H9 (cell line): ENCODE results near the gene PTPN3. TPM values are rescaled to one million over a fixed set of nuclear protein-coding genes. Genes with fewer than 3 reads are reported as not detected.

Experiments used
- DNase-seq: peaks from one replicate; pipeline ENCODE4 v3.0.0-alpha.2; 2017
- H2AFZ ChIP-seq: one replicate; pipeline ENCODE4 v1.6.1; 2013; ENCODE audit warnings: mild to moderate bottlenecking, low read length, control low read depth, moderate library complexity
- H2AK5ac ChIP-seq: 2 replicates; pipeline ENCODE4 v1.6.1; 2013; ENCODE audit warnings: low read length, control low read depth, mixed read lengths; ENCODE audit not compliant: insufficient read length
- H2BK120ac ChIP-seq: one replicate; pipeline ENCODE4 v1.6.1; 2013; ENCODE audit warnings: low read depth, mild to moderate bottlenecking, low read length, control low read depth, inconsistent platforms; ENCODE audit not compliant: poor library complexity, severe bottlenecking
- H2BK12ac ChIP-seq: 2 replicates; pipeline ENCODE4 v1.6.1; 2013; ENCODE audit warnings: low read length, control low read depth, mixed read lengths, low read depth; ENCODE audit not compliant: insufficient read length
- H2BK15ac ChIP-seq: 2 replicates; pipeline ENCODE4 v1.6.1; 2013; ENCODE audit warnings: low read depth, low read length, control low read depth
- H2BK20ac ChIP-seq: one replicate; pipeline ENCODE4 v1.6.1; 2013; ENCODE audit warnings: low read depth, mild to moderate bottlenecking, low read length, control low read depth, inconsistent platforms; ENCODE audit not compliant: poor library complexity, severe bottlenecking
- H2BK5ac ChIP-seq: 2 replicates; pipeline ENCODE4 v1.6.1; 2013; ENCODE audit warnings: low read length, control low read depth, mixed read lengths; ENCODE audit not compliant: insufficient read length
- H3K14ac ChIP-seq: 2 replicates; pipeline ENCODE4 v1.6.1; 2013; ENCODE audit warnings: low read length, control low read depth; ENCODE audit not compliant: insufficient read depth
- H3K18ac ChIP-seq: 2 replicates; pipeline ENCODE4 v1.6.1; 2013; ENCODE audit warnings: low read depth, mild to moderate bottlenecking, mixed read lengths, low read length, control low read depth; ENCODE audit not compliant: insufficient read length
- H3K23ac ChIP-seq: 2 replicates; pipeline ENCODE4 v1.6.1; 2013; ENCODE audit warnings: low read length, control low read depth, mixed read lengths, low read depth; ENCODE audit not compliant: insufficient read length
- H3K23me2 ChIP-seq: 2 replicates; pipeline ENCODE4 v1.6.1; 2013; ENCODE audit warnings: low read depth, mild to moderate bottlenecking, mixed read lengths, low read length, control low read depth; ENCODE audit not compliant: insufficient read length, poor library complexity, severe bottlenecking
- H3K27ac ChIP-seq: 2 replicates; pipeline ENCODE4 v1.5.1; 2013; ENCODE audit warnings: low read length, control low read depth, mixed read lengths, low read depth; ENCODE audit not compliant: insufficient read length
- H3K27me3 ChIP-seq: 2 replicates; pipeline ENCODE4 v1.6.1; 2013; ENCODE audit warnings: low read length, control low read depth, inconsistent platforms; ENCODE audit not compliant: insufficient read depth
- H3K4ac ChIP-seq: 2 replicates; pipeline ENCODE4 v1.6.1; 2013; ENCODE audit warnings: low read depth, mild to moderate bottlenecking, control low read depth, inconsistent platforms, low read length, moderate library complexity
- H3K4me1 ChIP-seq: 2 replicates; pipeline ENCODE4 v1.6.1; 2013; ENCODE audit warnings: low read length, control low read depth, inconsistent platforms; ENCODE audit not compliant: insufficient read depth
- H3K4me2 ChIP-seq: 2 replicates; pipeline ENCODE4 v1.6.1; 2013; ENCODE audit warnings: low read length, control low read depth, mixed read lengths; ENCODE audit not compliant: insufficient read length, insufficient read depth
- H3K56ac ChIP-seq: 2 replicates; pipeline ENCODE4 v1.6.1; 2013; ENCODE audit warnings: low read depth, mild to moderate bottlenecking, mixed read lengths, low read length, control low read depth; ENCODE audit not compliant: insufficient read length
- H3K79me1 ChIP-seq: 2 replicates; pipeline ENCODE4 v1.6.1; 2013; ENCODE audit warnings: low read depth, mild to moderate bottlenecking, moderate library complexity, low read length, control low read depth, inconsistent platforms; ENCODE audit not compliant: insufficient read depth, poor library complexity, severe bottlenecking
- H3K79me2 ChIP-seq: 2 replicates; pipeline ENCODE4 v1.6.1; 2013; ENCODE audit warnings: low read length, control low read depth, inconsistent platforms; ENCODE audit not compliant: insufficient read depth
- H3K9ac ChIP-seq: 2 replicates; pipeline ENCODE4 v1.6.1; 2013; ENCODE audit warnings: low read length, control low read depth, mixed read lengths; ENCODE audit not compliant: insufficient read length; ENCODE audit errors: extremely low read depth
- H3K9me3 ChIP-seq: one replicate; pipeline ENCODE4 v1.6.1; 2013; ENCODE audit warnings: low read depth, low read length, inconsistent platforms; ENCODE audit not compliant: control insufficient read depth
- H3T11ph ChIP-seq: one replicate; pipeline ENCODE4 v1.6.1; 2013; ENCODE audit warnings: mild to moderate bottlenecking, low read length, control low read depth, inconsistent platforms
- H4K20me1 ChIP-seq: one replicate; pipeline ENCODE4 v1.6.1; 2013; ENCODE audit not compliant: control insufficient read depth, insufficient read length, insufficient read depth
- H4K5ac ChIP-seq: 2 replicates; pipeline ENCODE4 v1.6.1; 2013; ENCODE audit warnings: low read depth, mild to moderate bottlenecking, mixed read lengths, low read length, control low read depth; ENCODE audit not compliant: insufficient read length
- H4K8ac ChIP-seq: replicated peaks from 2 replicates; pipeline ENCODE4 v1.6.1; 2013; ENCODE audit warnings: low read length, control low read depth, mixed read lengths, low read depth; ENCODE audit not compliant: insufficient read length
- H4K91ac ChIP-seq: 2 replicates; pipeline ENCODE4 v1.6.1; 2013; ENCODE audit warnings: low read depth, mild to moderate bottlenecking, moderate library complexity, mixed read lengths, low read length, control low read depth; ENCODE audit not compliant: insufficient read length
- H3K27ac Mint-ChIP-seq, 3 experiments: 2 replicates in 2 of 3; 3 replicates in 1 of 3; pipeline ENCODE4 v1.8.0; 2020 to 2021; ENCODE audit warnings: mixed read lengths in 3 of 3, mild to moderate bottlenecking in 1 of 3, moderate library complexity in 1 of 3
- H3K27me3 Mint-ChIP-seq: 2 replicates; pipeline ENCODE4 v1.8.0; 2021; ENCODE audit warnings: low read depth, mild to moderate bottlenecking, moderate library complexity, mixed read lengths
- H3K36me3 Mint-ChIP-seq, 3 experiments: 2 replicates in 2 of 3; 3 replicates in 1 of 3; pipeline ENCODE4 v1.8.0; 2020 to 2021; ENCODE audit warnings: low read depth in 3 of 3, mixed read lengths in 3 of 3; ENCODE audit not compliant: insufficient read depth in 1 of 3
- H3K4me1 Mint-ChIP-seq, 2 experiments: 2 replicates each; pipeline ENCODE4 v1.8.0; 2020; ENCODE audit warnings: mixed read lengths in 2 of 2
- H3K4me3 Mint-ChIP-seq, 2 experiments: 2 replicates in 1 of 2; 3 replicates in 1 of 2; pipeline ENCODE4 v1.8.0; 2020 to 2021; ENCODE audit warnings: mild to moderate bottlenecking in 2 of 2, mixed read lengths in 2 of 2, moderate library complexity in 1 of 2
- H3K9me3 Mint-ChIP-seq, 2 experiments: 2 replicates in 1 of 2; 3 replicates in 1 of 2; pipeline ENCODE4 v1.8.0; 2020; ENCODE audit warnings: mild to moderate bottlenecking in 2 of 2, mixed read lengths in 2 of 2, moderate library complexity in 1 of 2
- WGBS: extraction: QIAGEN DNeasy Blood & Tissue Kit; methylation state at CpG from one replicate; pipeline ENCODE4 v1.1.7; 2013; ENCODE audit warnings: missing lambda C conversion rate, low lambda C conversion rate, mixed read lengths; ENCODE audit not compliant: insufficient read length; ENCODE audit errors: extremely low coverage; 5-methylcytosine and 5-hydroxymethylcytosine counted together
- total RNA-seq: library from RNA; stranded (reverse); gene quantifications from 2 replicates; pipeline ENCODE4 v1.2.1, GENCODE V29; 2021
- TF ChIP-seq, protein P1 (sequence below): fragments of 200-600 bp; sonication (generic); conservative IDR thresholded peaks from 3 replicates; pipeline ENCODE4 v1.8.0; 2021; ENCODE audit warnings: antibody characterized with exemption, mild to moderate bottlenecking

The PTPN3 gene
- total RNA-seq, 1 experiment from 2014 or later: 2.6 TPM

DNA sequence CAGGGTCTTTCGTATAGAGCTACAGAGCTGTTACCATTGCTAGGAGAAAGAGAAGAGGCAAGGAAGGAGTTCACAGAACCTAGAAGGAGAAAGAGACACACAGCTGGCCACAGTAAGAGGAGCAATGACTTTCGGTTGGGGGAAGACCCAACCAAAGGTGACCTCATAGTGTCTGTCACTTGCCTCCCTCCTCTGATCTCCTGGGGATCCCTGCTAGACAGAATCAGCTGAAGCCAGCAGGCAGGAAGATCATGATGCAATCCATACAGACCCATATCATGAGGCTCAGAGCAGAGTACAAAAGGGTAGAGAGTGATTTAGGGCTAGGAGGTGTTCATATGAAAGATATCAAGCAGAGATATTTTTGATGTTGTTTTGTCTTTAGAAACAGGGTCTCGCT lies 151.2 kb downstream of the PTPN3 start:
- Histone ChIP-seq H3K27ac (no peak overlapping the region), H3K79me1 (no peaks in the 10 kb centered on the region), H2BK5ac (no peak overlapping the region), H2BK120ac (no peak overlapping the region), H3K23ac (no peak overlapping the region), H4K5ac (no peak overlapping the region), H3K23me2 (no peaks in the 10 kb centered on the region), H3K56ac (no peak overlapping the region), H3K9ac (no peak overlapping the region), H3K9me3 (no peaks in the 10 kb centered on the region), H3T11ph (no peak overlapping the region), H3K79me2 (no peaks in the 10 kb centered on the region), H3K14ac (no peak overlapping the region), H4K20me1 (no peaks in the 10 kb centered on the region), H2AK5ac (no peak overlapping the region), H2BK15ac (no peak overlapping the region), H2BK12ac (no peak overlapping the region), H3K4me2 (no peak overlapping the region), H3K27me3 (no peaks in the 10 kb centered on the region), H3K4ac (no peak overlapping the region), H4K8ac (no peak overlapping the region), H2AFZ (no peak overlapping the region), H2BK20ac (no peak overlapping the region), H3K4me1 (peaks cover 5% of the 10 kb centered on the region; the same call in 1 of the 2 replicates), H4K91ac (no peak overlapping the region), H3K18ac (no peak overlapping the region)
- peaks cover 10% of the 10 kb centered on the region in 2 experiments for H3K4me1 Mint-ChIP-seq
- WGBS: no CpG with 5 or more reads among the region's 3 CpGs
- DNase-seq: no peak
- H3K36me3 Mint-ChIP-seq: no peaks in the 10 kb centered on the region
- H3K9me3 Mint-ChIP-seq: no peaks in the 10 kb centered on the region
- H3K27me3 Mint-ChIP-seq: peaks cover 2% of the 10 kb centered on the region
- TF ChIP-seq, protein P1, sequence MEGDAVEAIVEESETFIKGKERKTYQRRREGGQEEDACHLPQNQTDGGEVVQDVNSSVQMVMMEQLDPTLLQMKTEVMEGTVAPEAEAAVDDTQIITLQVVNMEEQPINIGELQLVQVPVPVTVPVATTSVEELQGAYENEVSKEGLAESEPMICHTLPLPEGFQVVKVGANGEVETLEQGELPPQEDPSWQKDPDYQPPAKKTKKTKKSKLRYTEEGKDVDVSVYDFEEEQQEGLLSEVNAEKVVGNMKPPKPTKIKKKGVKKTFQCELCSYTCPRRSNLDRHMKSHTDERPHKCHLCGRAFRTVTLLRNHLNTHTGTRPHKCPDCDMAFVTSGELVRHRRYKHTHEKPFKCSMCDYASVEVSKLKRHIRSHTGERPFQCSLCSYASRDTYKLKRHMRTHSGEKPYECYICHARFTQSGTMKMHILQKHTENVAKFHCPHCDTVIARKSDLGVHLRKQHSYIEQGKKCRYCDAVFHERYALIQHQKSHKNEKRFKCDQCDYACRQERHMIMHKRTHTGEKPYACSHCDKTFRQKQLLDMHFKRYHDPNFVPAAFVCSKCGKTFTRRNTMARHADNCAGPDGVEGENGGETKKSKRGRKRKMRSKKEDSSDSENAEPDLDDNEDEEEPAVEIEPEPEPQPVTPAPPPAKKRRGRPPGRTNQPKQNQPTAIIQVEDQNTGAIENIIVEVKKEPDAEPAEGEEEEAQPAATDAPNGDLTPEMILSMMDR: no peak
- H3K4me3 Mint-ChIP-seq: no peak overlapping the region
- H3K27ac Mint-ChIP-seq: no peak overlapping the region
